Measurements from ENCODE around the gene BROX. TPM values are rescaled to one million over a fixed set of nuclear protein-coding genes. Genes with fewer than 3 reads are reported as not detected.

BROX gene
- total RNA-seq, 1 donor from 2014 or later, result 34.6 TPM

DNA sequence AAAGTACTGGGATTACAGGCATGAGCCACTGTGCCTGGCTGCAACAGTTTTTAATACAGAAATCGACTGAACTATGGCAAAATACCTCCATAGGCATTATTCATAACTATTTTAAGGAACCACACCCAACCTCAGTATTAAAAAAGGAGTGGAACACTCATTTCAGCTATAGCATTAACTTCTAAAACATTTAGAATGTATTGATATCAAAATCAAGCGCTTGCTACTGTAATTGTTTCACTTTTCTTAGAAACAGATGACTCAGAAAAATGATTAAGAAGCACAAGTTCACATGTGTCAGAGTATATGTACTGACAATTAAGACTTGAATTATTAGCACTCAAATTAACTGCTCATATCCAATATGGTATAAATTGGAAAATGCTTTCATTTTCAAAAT lies 15.2 kb upstream of the BROX start:
- peaks cover 49% of the 10 kb centered on the region for H3K36me3 Mint-ChIP-seq (ENCODE audit: low read depth)
- H3K27ac Mint-ChIP-seq, result no peak overlapping the region
- intact Hi-C loops (cut with micrococcal nuclease), result loop anchor here (2.0 kb wide), 1 partner anchor 14 kb away; no protein-coding TSS in a partner anchor
- TF ChIP-seq, protein P1, sequence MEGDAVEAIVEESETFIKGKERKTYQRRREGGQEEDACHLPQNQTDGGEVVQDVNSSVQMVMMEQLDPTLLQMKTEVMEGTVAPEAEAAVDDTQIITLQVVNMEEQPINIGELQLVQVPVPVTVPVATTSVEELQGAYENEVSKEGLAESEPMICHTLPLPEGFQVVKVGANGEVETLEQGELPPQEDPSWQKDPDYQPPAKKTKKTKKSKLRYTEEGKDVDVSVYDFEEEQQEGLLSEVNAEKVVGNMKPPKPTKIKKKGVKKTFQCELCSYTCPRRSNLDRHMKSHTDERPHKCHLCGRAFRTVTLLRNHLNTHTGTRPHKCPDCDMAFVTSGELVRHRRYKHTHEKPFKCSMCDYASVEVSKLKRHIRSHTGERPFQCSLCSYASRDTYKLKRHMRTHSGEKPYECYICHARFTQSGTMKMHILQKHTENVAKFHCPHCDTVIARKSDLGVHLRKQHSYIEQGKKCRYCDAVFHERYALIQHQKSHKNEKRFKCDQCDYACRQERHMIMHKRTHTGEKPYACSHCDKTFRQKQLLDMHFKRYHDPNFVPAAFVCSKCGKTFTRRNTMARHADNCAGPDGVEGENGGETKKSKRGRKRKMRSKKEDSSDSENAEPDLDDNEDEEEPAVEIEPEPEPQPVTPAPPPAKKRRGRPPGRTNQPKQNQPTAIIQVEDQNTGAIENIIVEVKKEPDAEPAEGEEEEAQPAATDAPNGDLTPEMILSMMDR (IDR thresholded peaks at IDR 0.05), result no peak
- ATAC-seq (ENCODE audit: low read depth) (no peak), DNase-seq (no peak)
- ChIA-PET POLR2A (interaction anchor here (0.7 kb wide), 1 partner anchor 32 kb away, joined by 8 read pairs; no protein-coding TSS in a partner anchor), CTCF (interaction anchor here (1.7 kb wide), 1 partner anchor 43 kb away, joined by 3 read pairs; no protein-coding TSS in a partner anchor)
- no peak overlapping the region for H3K4me3 Mint-ChIP-seq
- H3K4me1 Mint-ChIP-seq, result peaks cover 28% of the 10 kb centered on the region
- H3K9me3 Mint-ChIP-seq, result no peaks in the 10 kb centered on the region
- no peaks in the 10 kb centered on the region for H3K27me3 Mint-ChIP-seq

DNA sequence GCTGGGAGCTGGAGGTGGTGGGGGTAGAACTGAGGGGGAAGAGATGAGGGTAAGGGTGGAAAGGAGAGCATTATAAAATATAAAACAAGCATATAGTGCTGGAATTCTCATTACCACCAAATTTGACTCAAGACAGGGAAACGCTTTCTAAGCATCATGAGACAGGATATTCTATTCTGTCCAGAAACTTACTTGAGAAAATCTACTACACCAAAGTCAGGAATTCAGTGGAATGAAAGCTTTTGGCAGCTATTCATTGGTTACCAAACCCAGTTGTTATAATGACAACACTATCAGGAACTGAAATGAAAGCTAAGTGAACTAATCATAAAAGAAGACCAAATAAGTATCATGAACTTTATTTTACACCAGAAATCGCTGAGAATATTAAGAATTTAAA lies 14.5 kb upstream of the BROX start:
- no peaks in the 10 kb centered on the region for H3K9me3 Mint-ChIP-seq
- ATAC-seq (ENCODE audit: low read depth), result no peak
- no peaks in the 10 kb centered on the region for H3K27me3 Mint-ChIP-seq
- intact Hi-C loops (cut with micrococcal nuclease), result loop anchor here (2.0 kb wide), 1 partner anchor 13 kb away; no protein-coding TSS in a partner anchor
- H3K36me3 Mint-ChIP-seq (ENCODE audit: low read depth), result peaks cover 49% of the 10 kb centered on the region
- TF ChIP-seq, protein P1 (IDR thresholded peaks at IDR 0.05), result no peak
- H3K27ac Mint-ChIP-seq, result no peak overlapping the region
- ChIA-PET POLR2A (interaction anchor here (0.7 kb wide), 1 partner anchor 32 kb away, joined by 8 read pairs; no protein-coding TSS in a partner anchor), CTCF (interaction anchor here (1.7 kb wide), 1 partner anchor 44 kb away, joined by 3 read pairs; no protein-coding TSS in a partner anchor)
- peaks cover 28% of the 10 kb centered on the region for H3K4me1 Mint-ChIP-seq
- no peak for DNase-seq
- no peak overlapping the region for H3K4me3 Mint-ChIP-seq

GRCh38 chr1:222702210-222702609 lies 10.2 kb upstream of the BROX start:
- CTCF ChIA-PET, result no interaction called here
- intact Hi-C loops (cut with micrococcal nuclease), result no loop called here
- Mint-ChIP-seq H3K4me1 (peaks cover 38% of the 10 kb centered on the region), H3K36me3 (ENCODE audit: low read depth) (peaks cover 67% of the 10 kb centered on the region), H3K9me3 (peaks cover 5% of the 10 kb centered on the region), H3K27ac (no peak overlapping the region), H3K27me3 (no peaks in the 10 kb centered on the region), H3K4me3 (no peak overlapping the region)
- ATAC-seq (ENCODE audit: low read depth) (no peak), DNase-seq (no peak)
- POLR2A ChIA-PET, result no interaction called here
- TF ChIP-seq, protein P1 (IDR thresholded peaks at IDR 0.05), result no peak

DNA sequence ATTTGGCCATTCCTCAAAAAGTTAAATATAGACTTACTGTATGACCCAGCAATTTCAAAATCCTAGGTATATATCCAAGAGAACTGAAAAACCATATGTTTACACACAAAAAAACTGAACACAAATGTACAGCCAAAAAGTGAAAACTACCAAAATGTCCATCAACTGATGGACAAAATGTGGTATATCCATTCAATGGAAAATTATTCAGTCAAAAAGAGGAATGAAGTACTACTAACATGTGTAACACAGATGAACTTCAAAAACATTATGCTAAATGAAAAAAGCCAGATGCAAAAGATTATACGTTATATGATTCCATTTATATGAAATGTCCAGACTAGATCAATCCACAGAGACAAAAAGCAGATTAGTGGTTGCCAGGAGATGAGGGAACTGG lies 8.1 kb upstream of the BROX start:
- ATAC-seq (ENCODE audit: low read depth) (no peak), DNase-seq (no peak)
- TF ChIP-seq, protein P1 (IDR thresholded peaks at IDR 0.05), result no peak
- H3K9me3 Mint-ChIP-seq, result peaks cover 5% of the 10 kb centered on the region
- H3K27ac Mint-ChIP-seq, result no peak overlapping the region
- H3K27me3 Mint-ChIP-seq, result no peaks in the 10 kb centered on the region
- peaks cover 51% of the 10 kb centered on the region for H3K4me1 Mint-ChIP-seq
- H3K36me3 Mint-ChIP-seq (ENCODE audit: low read depth), result peaks cover 70% of the 10 kb centered on the region
- H3K4me3 Mint-ChIP-seq, result no peak overlapping the region
- intact Hi-C loops (cut with micrococcal nuclease), result no loop called here
- ChIA-PET POLR2A (interaction anchor here (1.2 kb wide), 1 partner anchor 9 kb away, joined by 5 read pairs; the partner anchor contains the start of genes AIDA and BROX), CTCF (no interaction called here)

GRCh38 chr1:222706815-222707214 lies 5.5 kb upstream of the BROX start:
- Mint-ChIP-seq H3K27ac (peak overlapping the region; percentile 0), H3K4me1 (peaks cover 72% of the 10 kb centered on the region), H3K9me3 (peaks cover 5% of the 10 kb centered on the region), H3K4me3 (no peak overlapping the region), H3K27me3 (no peaks in the 10 kb centered on the region), H3K36me3 (ENCODE audit: low read depth) (peaks cover 69% of the 10 kb centered on the region)
- intact Hi-C loops (cut with micrococcal nuclease), result no loop called here
- TF ChIP-seq, protein P1 (IDR thresholded peaks at IDR 0.05), result no peak
- ChIA-PET CTCF (no interaction called here), POLR2A (no interaction called here)
- ATAC-seq (ENCODE audit: low read depth), result no peak
- no peak for DNase-seq

Measured in activated B cell treated with CpG ODN at 0.5 μM for 24 hours (primary cell).